HUES48 (cell line): ENCODE measurements around the gene NPAS3.

Source experiments
- H3K27ac ChIP-seq: one replicate; pipeline ENCODE4 v1.7.0; 2013; ENCODE audit warnings: low read depth, low read length, inconsistent platforms
- H3K27me3 ChIP-seq: 2 replicates; pipeline ENCODE4 v1.6.1; 2013; ENCODE audit warnings: mild to moderate bottlenecking, low read length; ENCODE audit not compliant: control insufficient read depth, insufficient read depth
- H3K36me3 ChIP-seq: 2 replicates; pipeline ENCODE4 v1.6.1; 2013; ENCODE audit warnings: low read length; ENCODE audit not compliant: control insufficient read depth, insufficient read depth
- H3K4me1 ChIP-seq: 2 replicates; pipeline ENCODE4 v1.6.1; 2013; ENCODE audit warnings: mild to moderate bottlenecking, low read length; ENCODE audit not compliant: control insufficient read depth, insufficient read depth
- H3K4me3 ChIP-seq: 2 replicates; pipeline ENCODE4 v1.5.1; 2013; ENCODE audit warnings: mild to moderate bottlenecking, low read depth, low read length
- H3K9ac ChIP-seq: 2 replicates; pipeline ENCODE4 v1.6.1; 2013; ENCODE audit warnings: mild to moderate bottlenecking, low read depth, low read length, moderate library complexity
- H3K9me3 ChIP-seq: 2 replicates; pipeline ENCODE4 v1.6.1; 2013; ENCODE audit warnings: low read length; ENCODE audit not compliant: control insufficient read depth, insufficient read depth

The NPAS3 gene

GRCh38 chr14:33165926-33166289, 227.2 kb downstream of the NPAS3 start:
- H3K27ac ChIP-seq, result no peak overlapping the region
- no peaks in the 10 kb centered on the region for H3K27me3 ChIP-seq
- peaks cover 20% of the 10 kb centered on the region for H3K4me1 ChIP-seq
- H3K4me3 ChIP-seq, result no peak overlapping the region
- no peaks in the 10 kb centered on the region for H3K9me3 ChIP-seq
- H3K9ac ChIP-seq, result no peak overlapping the region
- H3K36me3 ChIP-seq, result no peaks in the 10 kb centered on the region

DNA sequence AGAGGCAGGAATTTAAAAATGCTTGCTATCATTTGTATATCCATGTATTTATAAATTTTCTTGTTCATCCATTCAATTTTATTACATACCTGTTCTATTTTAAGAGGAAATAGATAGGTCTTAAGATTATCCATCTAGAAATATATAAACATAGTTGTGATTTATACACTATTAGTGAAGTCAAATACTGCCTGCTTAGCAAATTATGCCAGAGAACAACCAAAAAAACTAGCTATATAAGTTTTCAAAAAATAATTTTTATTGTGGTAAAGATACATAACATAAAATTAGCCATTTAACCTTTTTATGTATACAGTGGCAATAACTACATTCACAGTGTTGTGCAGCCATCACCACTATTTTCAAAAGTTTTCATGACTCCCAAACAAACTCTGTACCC, 237.3 kb downstream of the NPAS3 start:
- H3K27me3 ChIP-seq, result no peaks in the 10 kb centered on the region
- H3K4me3 ChIP-seq, result no peak overlapping the region
- H3K27ac ChIP-seq, result no peak overlapping the region
- H3K9ac ChIP-seq, result no peak overlapping the region
- no peaks in the 10 kb centered on the region for H3K36me3 ChIP-seq
- H3K4me1 ChIP-seq, result no peaks in the 10 kb centered on the region
- no peaks in the 10 kb centered on the region for H3K9me3 ChIP-seq

DNA sequence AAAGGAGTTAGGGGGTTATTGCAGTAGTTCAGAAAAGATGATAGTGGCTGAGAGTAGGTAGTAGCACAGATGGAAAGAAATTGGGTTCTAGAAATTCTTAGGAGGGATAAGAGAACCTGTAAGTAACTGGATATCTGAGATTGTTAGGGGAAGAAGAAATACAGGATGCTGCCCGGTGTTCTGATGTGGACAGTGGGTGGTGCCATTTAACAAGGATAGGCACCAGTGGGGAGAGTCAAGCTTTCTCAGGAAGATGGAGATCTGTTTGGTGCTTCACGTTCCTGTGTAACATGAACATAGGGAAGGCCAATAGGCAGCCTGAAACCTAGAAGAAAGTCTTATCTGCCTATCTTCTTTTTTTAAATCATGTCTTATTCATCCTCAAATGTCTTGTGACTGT, 245.9 kb downstream of the NPAS3 start:
- no peak overlapping the region for H3K9ac ChIP-seq
- H3K4me1 ChIP-seq, result no peaks in the 10 kb centered on the region

GRCh38 chr14:33186656-33187055, 248.0 kb downstream of the NPAS3 start:
- Histone ChIP-seq H3K27ac (no peak overlapping the region), H3K9me3 (no peaks in the 10 kb centered on the region), H3K36me3 (no peaks in the 10 kb centered on the region), H3K4me1 (no peaks in the 10 kb centered on the region), H3K27me3 (no peaks in the 10 kb centered on the region), H3K9ac (no peak overlapping the region), H3K4me3 (no peak overlapping the region)

More for the DNA sequence above, 245.9 kb downstream of the NPAS3 start:
- Histone ChIP-seq H3K4me3 (no peak overlapping the region), H3K27ac (no peak overlapping the region), H3K36me3 (no peaks in the 10 kb centered on the region), H3K27me3 (no peaks in the 10 kb centered on the region), H3K9me3 (no peaks in the 10 kb centered on the region)

GRCh38 chr14:33188880-33189279, 250.2 kb downstream of the NPAS3 start:
- no peaks in the 10 kb centered on the region for H3K4me1 ChIP-seq
- no peaks in the 10 kb centered on the region for H3K9me3 ChIP-seq
- no peak overlapping the region for H3K4me3 ChIP-seq
- no peak overlapping the region for H3K9ac ChIP-seq
- no peaks in the 10 kb centered on the region for H3K27me3 ChIP-seq
- no peak overlapping the region for H3K27ac ChIP-seq
- H3K36me3 ChIP-seq, result no peaks in the 10 kb centered on the region

- H3K27ac ChIP-seq, result no peak overlapping the region
- H3K27me3 ChIP-seq, result no peaks in the 10 kb centered on the region
- H3K4me3 ChIP-seq, result no peak overlapping the region
- H3K9ac ChIP-seq, result no peak overlapping the region
- no peaks in the 10 kb centered on the region for H3K4me1 ChIP-seq
- H3K9me3 ChIP-seq, result no peaks in the 10 kb centered on the region
- H3K36me3 ChIP-seq, result no peaks in the 10 kb centered on the region
Observed at GRCh38 chr14:33191855-33192254, 253.2 kb downstream of the NPAS3 start.

DNA sequence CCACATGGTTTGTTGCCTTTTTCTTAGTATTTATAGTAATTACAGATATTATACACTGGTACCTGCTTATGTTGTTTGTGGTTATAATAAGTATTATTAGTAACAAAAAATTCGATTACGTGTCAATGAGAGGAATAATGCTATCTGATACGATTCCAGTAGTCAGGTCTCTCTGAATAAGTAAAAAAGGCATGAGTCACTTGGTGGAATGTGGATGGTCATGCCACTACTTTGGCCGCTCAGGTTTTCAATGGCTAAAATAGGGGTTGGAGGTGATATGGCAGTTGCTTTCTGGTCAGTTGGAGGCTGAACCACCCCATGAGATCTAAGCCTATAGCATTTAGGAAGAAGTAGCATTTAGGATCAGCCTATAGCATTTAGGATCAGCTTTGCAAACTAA, 255.9 kb downstream of the NPAS3 start:
- no peaks in the 10 kb centered on the region for H3K36me3 ChIP-seq
- no peak overlapping the region for H3K27ac ChIP-seq
- H3K9ac ChIP-seq, result no peak overlapping the region
- peaks cover 13% of the 10 kb centered on the region for H3K9me3 ChIP-seq
- no peak overlapping the region for H3K4me3 ChIP-seq
- H3K4me1 ChIP-seq, result no peaks in the 10 kb centered on the region
- H3K27me3 ChIP-seq, result no peaks in the 10 kb centered on the region

DNA sequence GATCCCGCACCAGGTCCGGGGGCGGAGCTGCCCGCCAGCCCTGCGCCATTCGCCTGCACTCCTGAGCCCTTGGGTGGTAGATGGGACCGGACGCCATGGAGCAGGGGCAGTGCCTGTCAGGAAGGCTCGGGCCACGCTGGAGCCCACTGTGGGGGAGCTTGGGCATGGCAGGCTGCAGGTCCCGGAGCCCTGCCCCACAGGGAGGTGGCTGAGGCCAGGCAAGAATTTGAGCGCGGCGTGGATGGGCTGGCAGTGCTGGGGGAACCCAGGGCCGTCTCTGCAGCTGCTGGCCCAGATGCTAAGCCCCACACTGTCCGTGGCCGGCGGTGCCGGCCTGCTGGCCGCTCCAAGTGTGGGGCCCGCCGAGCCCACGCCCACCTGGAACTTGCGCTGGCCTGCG, 260.0 kb downstream of the NPAS3 start:
- Histone ChIP-seq H3K9me3 (peaks cover 13% of the 10 kb centered on the region), H3K9ac (no peak overlapping the region), H3K27me3 (no peaks in the 10 kb centered on the region), H3K36me3 (no peaks in the 10 kb centered on the region), H3K4me3 (no peak overlapping the region), H3K27ac (no peak overlapping the region), H3K4me1 (no peaks in the 10 kb centered on the region)

- H3K4me3 ChIP-seq, result no peak overlapping the region
- H3K9me3 ChIP-seq, result peaks cover 13% of the 10 kb centered on the region
- no peak overlapping the region for H3K27ac ChIP-seq
- H3K27me3 ChIP-seq, result no peaks in the 10 kb centered on the region
- no peaks in the 10 kb centered on the region for H3K36me3 ChIP-seq
- H3K9ac ChIP-seq, result no peak overlapping the region
- no peaks in the 10 kb centered on the region for H3K4me1 ChIP-seq
Observed at GRCh38 chr14:33201116-33201515, 262.4 kb downstream of the NPAS3 start.

DNA sequence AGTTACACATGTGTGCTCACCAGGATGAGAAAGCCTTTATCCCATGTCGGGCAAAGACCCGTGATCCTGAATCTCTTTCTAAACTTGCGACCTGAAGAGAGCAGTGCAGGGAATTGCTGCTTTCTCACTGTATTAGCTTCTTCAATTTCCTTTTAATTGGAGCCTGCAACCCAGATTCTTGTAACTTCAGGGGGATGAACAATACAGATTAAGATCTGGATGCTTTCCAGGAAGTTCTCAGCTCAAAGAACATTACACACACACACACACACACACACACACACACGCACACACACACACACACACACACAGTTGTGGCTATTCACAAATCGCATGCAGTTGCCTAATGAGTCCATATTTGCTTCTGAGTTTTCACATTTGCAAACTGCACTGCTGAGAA, 268.3 kb downstream of the NPAS3 start:
- Histone ChIP-seq H3K27me3 (no peaks in the 10 kb centered on the region), H3K27ac (no peak overlapping the region), H3K36me3 (no peaks in the 10 kb centered on the region), H3K4me1 (no peaks in the 10 kb centered on the region), H3K9ac (no peak overlapping the region), H3K4me3 (no peak overlapping the region), H3K9me3 (no peaks in the 10 kb centered on the region)

GRCh38 chr14:33207467-33208017, 268.9 kb downstream of the NPAS3 start:
- H3K27ac ChIP-seq, result no peak overlapping the region
- no peaks in the 10 kb centered on the region for H3K4me1 ChIP-seq
- H3K4me3 ChIP-seq, result no peak overlapping the region
- H3K9ac ChIP-seq, result no peak overlapping the region
- H3K36me3 ChIP-seq, result no peaks in the 10 kb centered on the region
- H3K27me3 ChIP-seq, result no peaks in the 10 kb centered on the region
- no peaks in the 10 kb centered on the region for H3K9me3 ChIP-seq

DNA sequence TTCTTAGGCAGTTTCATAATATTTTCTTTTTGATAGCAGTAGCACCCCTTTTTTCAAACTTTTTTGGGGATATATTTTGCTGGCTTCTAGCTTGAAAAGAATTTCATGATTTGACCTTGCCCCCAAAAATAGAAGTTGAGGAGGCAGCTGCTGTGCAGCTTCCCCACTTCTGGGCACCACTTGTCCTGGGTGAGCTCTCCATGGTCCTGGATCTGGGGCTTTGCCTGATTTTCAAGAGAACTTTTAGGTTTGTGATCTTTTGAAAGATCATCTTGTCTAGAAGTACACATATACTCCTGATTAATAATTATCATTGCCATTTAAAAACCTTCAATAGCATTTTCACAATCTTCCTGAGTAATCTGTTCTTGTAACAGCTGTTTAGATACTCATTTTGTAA, 271.6 kb downstream of the NPAS3 start:
- Histone ChIP-seq H3K4me3 (no peak overlapping the region), H3K27me3 (no peaks in the 10 kb centered on the region), H3K27ac (no peak overlapping the region), H3K9me3 (no peaks in the 10 kb centered on the region), H3K36me3 (no peaks in the 10 kb centered on the region), H3K9ac (no peak overlapping the region), H3K4me1 (no peaks in the 10 kb centered on the region)
